Mesodermal cell (in vitro differentiated cells): ENCODE results near the gene GADL1.

Source experiments
- H3K27ac ChIP-seq: 2 replicates; pipeline ENCODE4 v1.7.0; 2013; ENCODE audit warnings: mild to moderate bottlenecking, low read depth, low read length, moderate library complexity; ENCODE audit not compliant: severe bottlenecking
- H3K36me3 ChIP-seq: 2 replicates; pipeline ENCODE4 v1.7.1; 2013; ENCODE audit warnings: mild to moderate bottlenecking, low read length, moderate library complexity; ENCODE audit not compliant: control insufficient read depth, insufficient read depth
- H3K4me1 ChIP-seq: one replicate; pipeline ENCODE4 v1.7.1; 2013; ENCODE audit warnings: mild to moderate bottlenecking, low read length; ENCODE audit not compliant: insufficient read depth, control insufficient read depth, poor library complexity, severe bottlenecking
- H3K4me3 ChIP-seq: 2 replicates; pipeline ENCODE4 v1.7.0; 2013; ENCODE audit warnings: low read length, control low read depth, mild to moderate bottlenecking; ENCODE audit not compliant: insufficient read depth, poor library complexity, severe bottlenecking; ENCODE audit errors: extremely low read depth
- H3K9me3 ChIP-seq: 2 replicates; pipeline ENCODE4 v1.7.1; 2013; ENCODE audit warnings: mild to moderate bottlenecking, low read length, moderate library complexity; ENCODE audit not compliant: control insufficient read depth
- WGBS, 2 experiments: methylation state at CpG; one replicate each; pipeline ENCODE4 v1.1.5; 2013; ENCODE audit warnings: missing lambda C conversion rate in 2 of 2; ENCODE audit not compliant: insufficient coverage in 2 of 2; 5-methylcytosine and 5-hydroxymethylcytosine counted together

The GADL1 gene

GRCh38 chr3:30848087-30848779 is 46.2 kb downstream of the GADL1 start:
- Histone ChIP-seq H3K36me3 (no peaks in the 10 kb centered on the region), H3K27ac (no peak overlapping the region), H3K4me1 (no peaks in the 10 kb centered on the region), H3K4me3 (no peak overlapping the region), H3K9me3 (no peaks in the 10 kb centered on the region)
- WGBS, 2 experiments: 86 to 100% methylated on average over 1 of the region's 3 CpGs

- Histone ChIP-seq H3K27ac (no peak overlapping the region), H3K36me3 (no peaks in the 10 kb centered on the region), H3K9me3 (no peaks in the 10 kb centered on the region), H3K4me1 (no peaks in the 10 kb centered on the region), H3K4me3 (no peak overlapping the region)
- 85 to 96% methylated on average over 2 to 3 of the region's 3 CpGs for WGBS, 2 experiments
Measured at GRCh38 chr3:30847592-30847991, 46.9 kb downstream of the GADL1 start.

GRCh38 chr3:30845606-30846005 is 48.9 kb downstream of the GADL1 start:
- H3K27ac ChIP-seq: no peak overlapping the region
- H3K4me3 ChIP-seq: no peak overlapping the region
- no peaks in the 10 kb centered on the region for H3K9me3 ChIP-seq
- H3K4me1 ChIP-seq: no peaks in the 10 kb centered on the region
- H3K36me3 ChIP-seq: no peaks in the 10 kb centered on the region
- 79 to 100% methylated on average over 1 to 2 of the region's 2 CpGs for WGBS, 2 experiments

- 94 to 96% methylated on average over 9 of the region's 10 CpGs for WGBS, 2 experiments
- Histone ChIP-seq H3K4me1 (no peaks in the 10 kb centered on the region), H3K36me3 (no peaks in the 10 kb centered on the region), H3K27ac (no peak overlapping the region), H3K9me3 (no peaks in the 10 kb centered on the region), H3K4me3 (no peak overlapping the region)
Measured at GRCh38 chr3:30843877-30844276, 50.6 kb downstream of the GADL1 start.

GRCh38 chr3:30836141-30836540 is 58.3 kb downstream of the GADL1 start:
- Histone ChIP-seq H3K9me3 (no peaks in the 10 kb centered on the region), H3K27ac (no peak overlapping the region), H3K4me1 (no peaks in the 10 kb centered on the region), H3K4me3 (no peak overlapping the region), H3K36me3 (no peaks in the 10 kb centered on the region)
- 88 to 100% methylated on average over 1 of the region's 1 CpG for WGBS, 2 experiments

GRCh38 chr3:30835667-30836066 is 58.8 kb downstream of the GADL1 start:
- WGBS, 2 experiments: 44 to 67% methylated on average over 1 of the region's 2 CpGs
- Histone ChIP-seq H3K4me1 (no peaks in the 10 kb centered on the region), H3K36me3 (no peaks in the 10 kb centered on the region), H3K4me3 (no peak overlapping the region), H3K9me3 (no peaks in the 10 kb centered on the region), H3K27ac (no peak overlapping the region)

- Histone ChIP-seq H3K4me3 (no peak overlapping the region), H3K27ac (no peak overlapping the region), H3K9me3 (no peaks in the 10 kb centered on the region), H3K36me3 (no peaks in the 10 kb centered on the region), H3K4me1 (no peaks in the 10 kb centered on the region)
- 90 to 100% methylated on average over 2 of the region's 4 CpGs for WGBS, 2 experiments
Measured at GRCh38 chr3:30832961-30833575, 61.4 kb downstream of the GADL1 start.

- H3K27ac ChIP-seq: no peak overlapping the region
- no peaks in the 10 kb centered on the region for H3K9me3 ChIP-seq
- H3K4me1 ChIP-seq: no peaks in the 10 kb centered on the region
- H3K4me3 ChIP-seq: no peak overlapping the region
- H3K36me3 ChIP-seq: no peaks in the 10 kb centered on the region
- WGBS, 2 experiments: 100% methylated on average over 1 of the region's 1 CpG; no CpG with 5 or more reads in 1 of the 2 experiments
Measured at GRCh38 chr3:30827080-30827479, 67.4 kb downstream of the GADL1 start.

GRCh38 chr3:30826531-30826942 is 67.9 kb downstream of the GADL1 start:
- H3K4me3 ChIP-seq: no peak overlapping the region
- H3K4me1 ChIP-seq: no peaks in the 10 kb centered on the region
- H3K36me3 ChIP-seq: no peaks in the 10 kb centered on the region
- H3K9me3 ChIP-seq: no peaks in the 10 kb centered on the region
- no CpG with 5 or more reads among the region's 2 CpGs for WGBS, 2 experiments
- no peak overlapping the region for H3K27ac ChIP-seq

- Histone ChIP-seq H3K4me1 (no peaks in the 10 kb centered on the region), H3K27ac (no peak overlapping the region), H3K36me3 (no peaks in the 10 kb centered on the region), H3K4me3 (no peak overlapping the region), H3K9me3 (no peaks in the 10 kb centered on the region)
- 88% methylated on average over 1 of the region's 3 CpGs; no CpG with 5 or more reads in 1 of the 2 experiments for WGBS, 2 experiments
Measured at GRCh38 chr3:30819067-30819798, 75.2 kb downstream of the GADL1 start.
